GM23338 (cell line): ENCODE data around the gene BRSK1. TPM values are rescaled to one million over a fixed set of nuclear protein-coding genes. Genes with fewer than 3 reads are reported as not detected.

ENCODE experiments used
- ATAC-seq: fragments of 200-7000 bp; cut with Tn5 transposase; 3 replicates; pipeline ENCODE4 v1.9.1; 2020
- DNase-seq: peaks from one replicate; pipeline ENCODE4 v3.0.0-alpha.2; 2015; ENCODE audit warnings: low spot score
- H2AFZ ChIP-seq: fragments of 200-600 bp; sonication (generic); 2 replicates; pipeline ENCODE4 v1.8.0; 2016; ENCODE audit warnings: antibody characterized with exemption, mild to moderate bottlenecking, moderate library complexity
- H3F3A ChIP-seq: fragments of 200-600 bp; sonication (generic); replicated peaks from 2 replicates; pipeline ENCODE4 v1.8.0; 2017; ENCODE audit warnings: antibody characterized with exemption, mixed run types, low read depth
- H3K27ac ChIP-seq: fragments of 200-600 bp; sonication (generic); 2 replicates; pipeline ENCODE4 v1.6.1; 2016; ENCODE audit warnings: low read depth
- H3K27me3 ChIP-seq: fragments of 200-600 bp; sonication (generic); 2 replicates; pipeline ENCODE4 v1.8.0; 2016; ENCODE audit warnings: mild to moderate bottlenecking, mixed run types, moderate library complexity; ENCODE audit not compliant: insufficient read depth
- H3K36me3 ChIP-seq: fragments of 200-600 bp; sonication (generic); 2 replicates; pipeline ENCODE4 v1.8.0; 2016; ENCODE audit warnings: mild to moderate bottlenecking; ENCODE audit not compliant: insufficient read depth
- H3K4me1 ChIP-seq: fragments of 200-600 bp; sonication (generic); 2 replicates; pipeline ENCODE4 v1.8.0; 2016; ENCODE audit warnings: mild to moderate bottlenecking, moderate library complexity; ENCODE audit not compliant: insufficient read depth
- H3K4me2 ChIP-seq: fragments of 200-600 bp; sonication (generic); 2 replicates; pipeline ENCODE4 v1.7.1; 2017; ENCODE audit warnings: mixed run types
- H3K4me3 ChIP-seq: fragments of 200-600 bp; sonication (generic); 2 replicates; pipeline ENCODE4 v1.6.1; 2016; ENCODE audit warnings: mixed run types
- H3K79me2 ChIP-seq: fragments of 200-600 bp; sonication (generic); replicated peaks from 2 replicates; pipeline ENCODE4 v1.8.0; 2017; ENCODE audit warnings: mild to moderate bottlenecking; ENCODE audit not compliant: insufficient read depth
- H3K9me2 ChIP-seq: fragments of 200-600 bp; sonication (generic); 2 replicates; pipeline ENCODE4 v1.8.0; 2017; ENCODE audit not compliant: insufficient read depth
- H4K20me1 ChIP-seq: fragments of 200-600 bp; sonication (generic); replicated peaks from 2 replicates; pipeline ENCODE4 v1.8.0; 2017; ENCODE audit warnings: mild to moderate bottlenecking; ENCODE audit not compliant: insufficient read depth
- H3K27ac Mint-ChIP-seq: 2 replicates; pipeline ENCODE4 v1.8.0; 2020; ENCODE audit warnings: inconsistent platforms, mild to moderate bottlenecking, moderate library complexity, mixed read lengths
- H3K27me3 Mint-ChIP-seq: 3 replicates; pipeline ENCODE4 v1.8.0; 2022; ENCODE audit warnings: low read depth, mild to moderate bottlenecking, moderate library complexity, mixed read lengths, inconsistent platforms; ENCODE audit not compliant: insufficient read depth, poor library complexity
- H3K36me3 Mint-ChIP-seq: 3 replicates; pipeline ENCODE4 v1.8.0; 2021; ENCODE audit warnings: low read depth, mild to moderate bottlenecking, inconsistent platforms, moderate library complexity, mixed read lengths
- H3K4me1 Mint-ChIP-seq: 3 replicates; pipeline ENCODE4 v1.8.0; 2020; ENCODE audit warnings: mild to moderate bottlenecking, inconsistent platforms, mixed read lengths
- H3K4me3 Mint-ChIP-seq: 3 replicates; pipeline ENCODE4 v1.8.0; 2021; ENCODE audit warnings: moderate library complexity, mild to moderate bottlenecking, inconsistent platforms, mixed read lengths
- H3K9me3 Mint-ChIP-seq: 3 replicates; pipeline ENCODE4 v1.8.0; 2020; ENCODE audit warnings: moderate library complexity, mild to moderate bottlenecking, inconsistent platforms, mixed read lengths
- CREB1 ChIP-seq: fragments of 250-450 bp; sonication (Bioruptor Pico); IDR thresholded peaks from 2 replicates; pipeline ENCODE4 v1.5.0; 2020; ENCODE audit warnings: low read depth, mild to moderate bottlenecking, moderate library complexity
- EZH2 ChIP-seq: fragments of 200-600 bp; sonication (generic); IDR thresholded peaks from one replicate; pipeline ENCODE4 v1.8.0; 2017; ENCODE audit warnings: antibody characterized with exemption, mild to moderate bottlenecking, low read depth; ENCODE audit not compliant: unreplicated experiment
- EZH2phosphoT487 ChIP-seq: fragments of 200-600 bp; sonication (generic); IDR thresholded peaks from one replicate; pipeline ENCODE4 v1.8.1; 2018; ENCODE audit warnings: antibody characterized with exemption; ENCODE audit not compliant: unreplicated experiment
- JUNB ChIP-seq: IDR thresholded peaks from one replicate; pipeline ENCODE4 v1.6.1; 2016; ENCODE audit warnings: antibody characterized with exemption; ENCODE audit not compliant: unreplicated experiment
- NANOG ChIP-seq: IDR thresholded peaks from 2 replicates; pipeline ENCODE4 v1.6.1; 2016; ENCODE audit warnings: antibody characterized with exemption, borderline replicate concordance
- POLR2AphosphoS5 ChIP-seq: IDR thresholded peaks from 2 replicates; pipeline ENCODE4 v1.6.1; 2016; ENCODE audit warnings: antibody characterized with exemption, low read depth
- STAT1 ChIP-seq: IDR thresholded peaks from one replicate; pipeline ENCODE4 v1.6.1; 2016; ENCODE audit warnings: antibody characterized with exemption; ENCODE audit not compliant: unreplicated experiment
- ZNF114 ChIP-seq: fragments of 250-450 bp; sonication (Bioruptor Pico); IDR thresholded peaks from 2 replicates; pipeline ENCODE4 v1.5.0; 2020; ENCODE audit warnings: mild to moderate bottlenecking, moderate library complexity
- ZNF331 ChIP-seq: fragments of 250-450 bp; sonication (Bioruptor Pico); IDR thresholded peaks from 2 replicates; pipeline ENCODE4 v1.5.0; 2020; ENCODE audit warnings: low read depth, mild to moderate bottlenecking, moderate library complexity
- polyA plus RNA-seq: library from polyadenylated mRNA; unstranded; fragments of >200 nt; fragmentation: Nextera tagmentation; extraction: Ambion mirVana; gene quantifications from 2 replicates; pipeline ENCODE4 v1.2.1, GENCODE V29; 2016
- total RNA-seq: library from RNA; depleted of rRNA; stranded (reverse); fragments of >200 nt; shearing (Covaris generic); gene quantifications from 2 replicates; pipeline ENCODE4 v1.2.3, GENCODE V29; 2014
- TF ChIP-seq, protein P1 (sequence below), 2 experiments: fragments of 200-600 bp in 1 of 2; sonication (generic) in 1 of 2; conservative IDR thresholded peaks; 2 replicates each; pipeline versions ENCODE4 v1.5.1 to v1.6.1; 2016 to 2017; ENCODE audit warnings: antibody characterized with exemption in 2 of 2, low read depth in 2 of 2, mild to moderate bottlenecking in 2 of 2, moderate library complexity in 1 of 2
- TF ChIP-seq, protein P2 (sequence below): IDR thresholded peaks from 2 replicates; pipeline ENCODE4 v1.6.1; 2016; ENCODE audit warnings: antibody characterized with exemption
- TF ChIP-seq, protein P3 (sequence below): fragments of 250-450 bp; sonication (Bioruptor Pico); IDR thresholded peaks from 2 replicates; pipeline ENCODE4 v1.5.0; 2020; ENCODE audit warnings: mild to moderate bottlenecking, moderate library complexity
- TF ChIP-seq, protein P4 (sequence below): IDR thresholded peaks from one replicate; pipeline ENCODE4 v1.6.1; 2018; ENCODE audit warnings: antibody characterized with exemption; ENCODE audit not compliant: unreplicated experiment

BRSK1 gene
- total and polyA plus RNA-seq, 2 experiments from 2014 or later = 2.3 to 17.2 TPM

DNA sequence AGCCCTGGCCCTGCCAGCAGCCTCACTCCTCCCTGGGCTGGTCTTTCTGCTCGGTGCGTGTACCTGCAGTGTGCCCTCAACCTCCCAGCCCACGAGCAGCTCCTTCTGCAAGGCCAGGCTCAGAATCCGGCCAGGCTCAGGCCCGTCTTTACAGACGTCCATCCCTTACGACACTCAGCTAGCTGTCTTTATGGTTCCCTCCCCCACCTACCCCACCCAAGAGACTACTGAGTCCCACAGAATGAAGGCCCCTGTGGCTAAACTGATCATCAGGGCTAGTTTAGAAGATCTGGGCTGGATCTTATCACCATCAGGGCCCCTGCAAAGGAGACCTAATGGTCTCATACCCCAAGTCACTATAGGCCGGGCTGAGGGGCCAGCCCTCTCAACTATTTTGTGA, 30.6 kb downstream of the BRSK1 start:
- H3F3A ChIP-seq = no peaks in the 10 kb centered on the region; the same call in 1 of the 2 replicates
- H3K27ac ChIP-seq = no peak overlapping the region
- peaks cover 9% of the 10 kb centered on the region for H3K27me3 Mint-ChIP-seq
- H3K27me3 ChIP-seq = no peaks in the 10 kb centered on the region
- H3K4me3 ChIP-seq = no peak overlapping the region
- no peaks in the 10 kb centered on the region for H3K9me2 ChIP-seq
- no peak overlapping the region for H3K27ac Mint-ChIP-seq
- no peak for DNase-seq
- H3K36me3 Mint-ChIP-seq = peaks cover 8% of the 10 kb centered on the region
- H3K4me3 Mint-ChIP-seq = no peak overlapping the region
- peaks cover 6% of the 10 kb centered on the region for H3K4me1 Mint-ChIP-seq
- no peaks in the 10 kb centered on the region for H3K79me2 ChIP-seq
- H3K4me2 ChIP-seq = no peak overlapping the region
- TF ChIP-seq, protein P1, sequence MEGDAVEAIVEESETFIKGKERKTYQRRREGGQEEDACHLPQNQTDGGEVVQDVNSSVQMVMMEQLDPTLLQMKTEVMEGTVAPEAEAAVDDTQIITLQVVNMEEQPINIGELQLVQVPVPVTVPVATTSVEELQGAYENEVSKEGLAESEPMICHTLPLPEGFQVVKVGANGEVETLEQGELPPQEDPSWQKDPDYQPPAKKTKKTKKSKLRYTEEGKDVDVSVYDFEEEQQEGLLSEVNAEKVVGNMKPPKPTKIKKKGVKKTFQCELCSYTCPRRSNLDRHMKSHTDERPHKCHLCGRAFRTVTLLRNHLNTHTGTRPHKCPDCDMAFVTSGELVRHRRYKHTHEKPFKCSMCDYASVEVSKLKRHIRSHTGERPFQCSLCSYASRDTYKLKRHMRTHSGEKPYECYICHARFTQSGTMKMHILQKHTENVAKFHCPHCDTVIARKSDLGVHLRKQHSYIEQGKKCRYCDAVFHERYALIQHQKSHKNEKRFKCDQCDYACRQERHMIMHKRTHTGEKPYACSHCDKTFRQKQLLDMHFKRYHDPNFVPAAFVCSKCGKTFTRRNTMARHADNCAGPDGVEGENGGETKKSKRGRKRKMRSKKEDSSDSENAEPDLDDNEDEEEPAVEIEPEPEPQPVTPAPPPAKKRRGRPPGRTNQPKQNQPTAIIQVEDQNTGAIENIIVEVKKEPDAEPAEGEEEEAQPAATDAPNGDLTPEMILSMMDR (conservative IDR thresholded peaks at IDR 0.05; ENCODE audit: low read depth in 2 of 2) = no peak
- TF ChIP-seq, protein P2, sequence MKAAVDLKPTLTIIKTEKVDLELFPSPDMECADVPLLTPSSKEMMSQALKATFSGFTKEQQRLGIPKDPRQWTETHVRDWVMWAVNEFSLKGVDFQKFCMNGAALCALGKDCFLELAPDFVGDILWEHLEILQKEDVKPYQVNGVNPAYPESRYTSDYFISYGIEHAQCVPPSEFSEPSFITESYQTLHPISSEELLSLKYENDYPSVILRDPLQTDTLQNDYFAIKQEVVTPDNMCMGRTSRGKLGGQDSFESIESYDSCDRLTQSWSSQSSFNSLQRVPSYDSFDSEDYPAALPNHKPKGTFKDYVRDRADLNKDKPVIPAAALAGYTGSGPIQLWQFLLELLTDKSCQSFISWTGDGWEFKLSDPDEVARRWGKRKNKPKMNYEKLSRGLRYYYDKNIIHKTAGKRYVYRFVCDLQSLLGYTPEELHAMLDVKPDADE = no peak
- no peak for TF ChIP-seq NANOG
- TF ChIP-seq, protein P3, sequence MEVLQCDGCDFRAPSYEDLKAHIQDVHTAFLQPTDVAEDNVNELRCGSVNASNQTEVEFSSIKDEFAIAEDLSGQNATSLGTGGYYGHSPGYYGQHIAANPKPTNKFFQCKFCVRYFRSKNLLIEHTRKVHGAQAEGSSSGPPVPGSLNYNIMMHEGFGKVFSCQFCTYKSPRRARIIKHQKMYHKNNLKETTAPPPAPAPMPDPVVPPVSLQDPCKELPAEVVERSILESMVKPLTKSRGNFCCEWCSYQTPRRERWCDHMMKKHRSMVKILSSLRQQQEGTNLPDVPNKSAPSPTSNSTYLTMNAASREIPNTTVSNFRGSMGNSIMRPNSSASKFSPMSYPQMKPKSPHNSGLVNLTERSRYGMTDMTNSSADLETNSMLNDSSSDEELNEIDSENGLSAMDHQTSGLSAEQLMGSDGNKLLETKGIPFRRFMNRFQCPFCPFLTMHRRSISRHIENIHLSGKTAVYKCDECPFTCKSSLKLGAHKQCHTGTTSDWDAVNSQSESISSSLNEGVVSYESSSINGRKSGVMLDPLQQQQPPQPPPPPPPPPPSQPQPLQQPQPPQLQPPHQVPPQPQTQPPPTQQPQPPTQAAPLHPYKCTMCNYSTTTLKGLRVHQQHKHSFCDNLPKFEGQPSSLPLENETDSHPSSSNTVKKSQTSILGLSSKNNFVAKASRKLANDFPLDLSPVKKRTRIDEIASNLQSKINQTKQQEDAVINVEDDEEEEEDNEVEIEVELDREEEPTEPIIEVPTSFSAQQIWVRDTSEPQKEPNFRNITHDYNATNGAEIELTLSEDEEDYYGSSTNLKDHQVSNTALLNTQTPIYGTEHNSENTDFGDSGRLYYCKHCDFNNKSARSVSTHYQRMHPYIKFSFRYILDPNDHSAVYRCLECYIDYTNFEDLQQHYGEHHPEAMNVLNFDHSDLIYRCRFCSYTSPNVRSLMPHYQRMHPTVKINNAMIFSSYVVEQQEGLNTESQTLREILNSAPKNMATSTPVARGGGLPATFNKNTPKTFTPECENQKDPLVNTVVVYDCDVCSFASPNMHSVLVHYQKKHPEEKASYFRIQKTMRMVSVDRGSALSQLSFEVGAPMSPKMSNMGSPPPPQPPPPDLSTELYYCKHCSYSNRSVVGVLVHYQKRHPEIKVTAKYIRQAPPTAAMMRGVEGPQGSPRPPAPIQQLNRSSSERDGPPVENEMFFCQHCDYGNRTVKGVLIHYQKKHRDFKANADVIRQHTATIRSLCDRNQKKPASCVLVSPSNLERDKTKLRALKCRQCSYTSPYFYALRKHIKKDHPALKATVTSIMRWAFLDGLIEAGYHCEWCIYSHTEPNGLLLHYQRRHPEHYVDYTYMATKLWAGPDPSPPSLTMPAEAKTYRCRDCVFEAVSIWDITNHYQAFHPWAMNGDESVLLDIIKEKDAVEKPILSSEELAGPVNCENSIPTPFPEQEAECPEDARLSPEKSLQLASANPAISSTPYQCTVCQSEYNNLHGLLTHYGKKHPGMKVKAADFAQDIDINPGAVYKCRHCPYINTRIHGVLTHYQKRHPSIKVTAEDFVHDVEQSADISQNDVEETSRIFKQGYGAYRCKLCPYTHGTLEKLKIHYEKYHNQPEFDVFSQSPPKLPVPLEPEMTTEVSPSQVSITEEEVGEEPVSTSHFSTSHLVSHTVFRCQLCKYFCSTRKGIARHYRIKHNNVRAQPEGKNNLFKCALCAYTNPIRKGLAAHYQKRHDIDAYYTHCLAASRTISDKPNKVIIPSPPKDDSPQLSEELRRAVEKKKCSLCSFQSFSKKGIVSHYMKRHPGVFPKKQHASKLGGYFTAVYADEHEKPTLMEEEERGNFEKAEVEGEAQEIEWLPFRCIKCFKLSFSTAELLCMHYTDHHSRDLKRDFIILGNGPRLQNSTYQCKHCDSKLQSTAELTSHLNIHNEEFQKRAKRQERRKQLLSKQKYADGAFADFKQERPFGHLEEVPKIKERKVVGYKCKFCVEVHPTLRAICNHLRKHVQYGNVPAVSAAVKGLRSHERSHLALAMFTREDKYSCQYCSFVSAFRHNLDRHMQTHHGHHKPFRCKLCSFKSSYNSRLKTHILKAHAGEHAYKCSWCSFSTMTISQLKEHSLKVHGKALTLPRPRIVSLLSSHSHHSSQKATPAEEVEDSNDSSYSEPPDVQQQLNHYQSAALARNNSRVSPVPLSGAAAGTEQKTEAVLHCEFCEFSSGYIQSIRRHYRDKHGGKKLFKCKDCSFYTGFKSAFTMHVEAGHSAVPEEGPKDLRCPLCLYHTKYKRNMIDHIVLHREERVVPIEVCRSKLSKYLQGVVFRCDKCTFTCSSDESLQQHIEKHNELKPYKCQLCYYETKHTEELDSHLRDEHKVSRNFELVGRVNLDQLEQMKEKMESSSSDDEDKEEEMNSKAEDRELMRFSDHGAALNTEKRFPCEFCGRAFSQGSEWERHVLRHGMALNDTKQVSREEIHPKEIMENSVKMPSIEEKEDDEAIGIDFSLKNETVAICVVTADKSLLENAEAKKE (CRISPR knock-in tag) = no peak
- TF ChIP-seq EZH2phosphoT487 = no peak
- no peak for TF ChIP-seq ZNF331 (CRISPR knock-in tag)
- no peak for TF ChIP-seq CREB1
- no peak for TF ChIP-seq JUNB
- no peak for TF ChIP-seq STAT1
- no peak for TF ChIP-seq POLR2AphosphoS5
- TF ChIP-seq, protein P4, sequence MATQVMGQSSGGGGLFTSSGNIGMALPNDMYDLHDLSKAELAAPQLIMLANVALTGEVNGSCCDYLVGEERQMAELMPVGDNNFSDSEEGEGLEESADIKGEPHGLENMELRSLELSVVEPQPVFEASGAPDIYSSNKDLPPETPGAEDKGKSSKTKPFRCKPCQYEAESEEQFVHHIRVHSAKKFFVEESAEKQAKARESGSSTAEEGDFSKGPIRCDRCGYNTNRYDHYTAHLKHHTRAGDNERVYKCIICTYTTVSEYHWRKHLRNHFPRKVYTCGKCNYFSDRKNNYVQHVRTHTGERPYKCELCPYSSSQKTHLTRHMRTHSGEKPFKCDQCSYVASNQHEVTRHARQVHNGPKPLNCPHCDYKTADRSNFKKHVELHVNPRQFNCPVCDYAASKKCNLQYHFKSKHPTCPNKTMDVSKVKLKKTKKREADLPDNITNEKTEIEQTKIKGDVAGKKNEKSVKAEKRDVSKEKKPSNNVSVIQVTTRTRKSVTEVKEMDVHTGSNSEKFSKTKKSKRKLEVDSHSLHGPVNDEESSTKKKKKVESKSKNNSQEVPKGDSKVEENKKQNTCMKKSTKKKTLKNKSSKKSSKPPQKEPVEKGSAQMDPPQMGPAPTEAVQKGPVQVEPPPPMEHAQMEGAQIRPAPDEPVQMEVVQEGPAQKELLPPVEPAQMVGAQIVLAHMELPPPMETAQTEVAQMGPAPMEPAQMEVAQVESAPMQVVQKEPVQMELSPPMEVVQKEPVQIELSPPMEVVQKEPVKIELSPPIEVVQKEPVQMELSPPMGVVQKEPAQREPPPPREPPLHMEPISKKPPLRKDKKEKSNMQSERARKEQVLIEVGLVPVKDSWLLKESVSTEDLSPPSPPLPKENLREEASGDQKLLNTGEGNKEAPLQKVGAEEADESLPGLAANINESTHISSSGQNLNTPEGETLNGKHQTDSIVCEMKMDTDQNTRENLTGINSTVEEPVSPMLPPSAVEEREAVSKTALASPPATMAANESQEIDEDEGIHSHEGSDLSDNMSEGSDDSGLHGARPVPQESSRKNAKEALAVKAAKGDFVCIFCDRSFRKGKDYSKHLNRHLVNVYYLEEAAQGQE = no peak
- no peak for TF ChIP-seq EZH2
- TF ChIP-seq ZNF114 (CRISPR knock-in tag) = no peak
- no peaks in the 10 kb centered on the region; the same call in 1 of the 2 replicates for H4K20me1 ChIP-seq
- H3K36me3 ChIP-seq = no peaks in the 10 kb centered on the region
- no peak overlapping the region for H2AFZ ChIP-seq
- ATAC-seq = no peak; the same call in 2 of the 3 replicates
- no peaks in the 10 kb centered on the region for H3K9me3 Mint-ChIP-seq
- peaks cover 5% of the 10 kb centered on the region; the same call in 1 of the 2 replicates for H3K4me1 ChIP-seq
